Endodermal cell (in vitro differentiated cells): ENCODE measurements around the gene ZNF549. TPM values are rescaled to one million over a fixed set of nuclear protein-coding genes. Genes with fewer than 3 reads are reported as not detected.

Source experiments
- DNase-seq: peaks from one replicate; pipeline ENCODE4 v3.0.0-alpha.2; 2017
- H3K27ac ChIP-seq: 2 replicates; pipeline ENCODE4 v1.5.1; 2013; ENCODE audit warnings: mild to moderate bottlenecking, low read depth, low read length, moderate library complexity
- H3K27me3 ChIP-seq: 2 replicates; pipeline ENCODE4 v1.6.1; 2013; ENCODE audit warnings: mild to moderate bottlenecking, low read length, moderate library complexity; ENCODE audit not compliant: insufficient read depth, control insufficient read depth, poor library complexity, severe bottlenecking
- H3K36me3 ChIP-seq: 2 replicates; pipeline ENCODE4 v1.7.0; 2013; ENCODE audit warnings: mild to moderate bottlenecking, low read length, moderate library complexity; ENCODE audit not compliant: control insufficient read depth, insufficient read depth
- H3K4me1 ChIP-seq: one replicate; pipeline ENCODE4 v1.7.0; 2013; ENCODE audit warnings: low read length; ENCODE audit not compliant: control insufficient read depth, insufficient read depth
- H3K4me3 ChIP-seq: 2 replicates; pipeline ENCODE4 v1.5.1; 2013; ENCODE audit warnings: mild to moderate bottlenecking, low read length, moderate library complexity
- H3K9ac ChIP-seq: 2 replicates; pipeline ENCODE4 v1.6.1; 2013; ENCODE audit warnings: mild to moderate bottlenecking, low read length, moderate library complexity; ENCODE audit not compliant: poor library complexity, severe bottlenecking; ENCODE audit errors: extremely low read depth
- H3K9me3 ChIP-seq: 2 replicates; pipeline ENCODE4 v1.6.1; 2013; ENCODE audit warnings: mild to moderate bottlenecking, low read length, moderate library complexity; ENCODE audit not compliant: control insufficient read depth
- H3K27ac Mint-ChIP-seq: 2 replicates; pipeline ENCODE4 v1.8.0; 2020; ENCODE audit warnings: mixed read lengths
- H3K27me3 Mint-ChIP-seq: 2 replicates; pipeline ENCODE4 v1.8.0; 2021; ENCODE audit warnings: mild to moderate bottlenecking, mixed read lengths; ENCODE audit not compliant: insufficient read depth
- H3K36me3 Mint-ChIP-seq: 2 replicates; pipeline ENCODE4 v1.8.0; 2020; ENCODE audit warnings: low read depth, mixed read lengths
- H3K4me1 Mint-ChIP-seq: 2 replicates; pipeline ENCODE4 v1.8.0; 2020; ENCODE audit warnings: mixed read lengths
- H3K4me3 Mint-ChIP-seq: 2 replicates; pipeline ENCODE4 v1.8.0; 2020; ENCODE audit warnings: mild to moderate bottlenecking, moderate library complexity, mixed read lengths
- H3K9me3 Mint-ChIP-seq: 2 replicates; pipeline ENCODE4 v1.8.0; 2020; ENCODE audit warnings: mild to moderate bottlenecking, mixed read lengths
- CTCF ChIP-seq: fragments of 200-600 bp; sonication (generic); conservative IDR thresholded peaks from 2 replicates; pipeline ENCODE4 v1.5.0; 2021; ENCODE audit warnings: antibody characterized with exemption, mild to moderate bottlenecking
- WGBS, 2 experiments: methylation state at CpG; one replicate each; pipeline versions ENCODE4 v1.1.5 to v1.1.7; 2013; ENCODE audit warnings: missing lambda C conversion rate in 2 of 2, mixed read lengths in 1 of 2; ENCODE audit not compliant: insufficient coverage in 1 of 2, insufficient read length in 1 of 2; 5-methylcytosine and 5-hydroxymethylcytosine counted together
- total RNA-seq, 2 donors: library from RNA; stranded (reverse); fragmentation: NEBNext Ultra II Directional in 1 of 2; extraction: Animal tissue kit (Norgen Biotek cat#: 25700) in 1 of 2; gene quantifications; 2 replicates in 1 of 2; 3 replicates in 1 of 2; pipeline ENCODE4 v1.2.1, GENCODE V29; 2021

ZNF549 gene
- total RNA-seq, 2 donors from 2014 or later = 9.5 to 14.0 TPM

GRCh38 chr19:57583104-57583520 is 56.0 kb downstream of the ZNF549 start:
- WGBS, 2 experiments = 72 to 96% methylated on average over 6 to 21 of the region's 21 CpGs
- Mint-ChIP-seq H3K4me3 (peak overlapping the region; percentile 76), H3K27me3 (peaks cover 23% of the 10 kb centered on the region), H3K36me3 (peaks cover 43% of the 10 kb centered on the region), H3K9me3 (peaks cover 91% of the 10 kb centered on the region), H3K27ac (no peak overlapping the region), H3K4me1 (peaks cover 1% of the 10 kb centered on the region)
- no peak for DNase-seq
- TF ChIP-seq CTCF = no peak
- no peaks in the 10 kb centered on the region for H3K27me3 ChIP-seq
- peak overlapping the region; percentile 94 for H3K4me3 ChIP-seq
- no peak overlapping the region for H3K27ac ChIP-seq
- H3K9me3 ChIP-seq = peaks cover 57% of the 10 kb centered on the region
- H3K9ac ChIP-seq = no peak overlapping the region
- peaks cover 30% of the 10 kb centered on the region for H3K36me3 ChIP-seq
- H3K4me1 ChIP-seq = peaks cover 6% of the 10 kb centered on the region

DNA sequence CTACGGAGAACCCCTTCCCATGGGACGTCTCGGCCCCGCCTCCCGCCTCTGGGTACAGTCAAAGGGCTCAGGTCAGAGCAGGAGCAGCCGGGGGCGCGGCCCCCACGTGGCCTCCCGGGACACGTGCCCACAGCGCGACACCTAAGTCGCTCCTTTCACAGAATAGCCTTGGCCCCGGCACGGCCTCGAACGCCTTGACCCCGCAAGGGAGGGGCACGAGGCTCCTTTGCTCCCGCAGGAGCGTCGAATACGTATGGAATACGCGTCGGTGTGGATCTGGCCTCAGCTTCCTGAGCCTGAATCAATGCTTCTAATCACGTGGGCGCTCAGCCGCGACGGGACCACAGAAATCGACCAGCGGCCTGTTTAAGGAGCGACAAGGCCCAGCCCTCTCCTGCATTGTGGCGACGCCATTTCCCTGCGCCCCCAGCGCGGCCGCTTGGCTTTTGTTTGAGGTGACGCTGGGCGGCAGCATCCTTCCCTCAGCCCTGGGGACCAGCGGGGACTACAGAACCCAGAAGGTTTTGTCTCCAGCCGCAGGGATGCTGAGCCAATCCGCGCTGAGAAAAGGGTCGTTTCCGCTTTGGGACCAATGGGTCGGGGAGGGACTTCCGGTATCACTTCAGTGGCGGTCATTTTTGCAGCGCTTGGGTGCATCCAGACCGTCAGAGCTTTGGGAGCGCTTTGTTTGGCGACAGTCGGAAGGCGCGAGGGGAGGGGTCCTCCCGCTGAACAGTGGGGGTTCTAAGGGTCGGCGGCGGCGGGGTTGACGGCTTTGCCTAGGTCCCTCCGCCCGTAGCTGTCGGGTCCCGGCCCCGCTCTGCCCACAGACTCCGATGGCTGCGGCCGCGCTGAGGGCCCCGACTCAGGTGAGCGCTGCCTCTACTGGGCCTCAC is 56.6 kb downstream of the ZNF549 start, which contains the start of gene ZIK1:
Gene ZIK1 (plus strand): TSS at position 625 of the 896 bp plus-strand sequence. CDS start 212 bp downstream, at position 837.
- Histone ChIP-seq H3K9me3 (peaks cover 63% of the 10 kb centered on the region), H3K27ac (peak within 1 kb of the TSS; percentile 76), H3K9ac (peak within 1 kb of the TSS; percentile 50), H3K36me3 (peaks cover 36% of the 10 kb centered on the region), H3K4me1 (peaks cover 6% of the 10 kb centered on the region), H3K27me3 (no peaks in the 10 kb centered on the region), H3K4me3 (peak within 1 kb of the TSS; percentile 94)
- H3K9me3 Mint-ChIP-seq = peaks cover 93% of the 10 kb centered on the region
- DNase-seq = peak; percentile 98
- peak within 1 kb of the TSS; percentile 75 for H3K27ac Mint-ChIP-seq
- H3K27me3 Mint-ChIP-seq = peaks cover 23% of the 10 kb centered on the region
- WGBS, 2 experiments = 3 to 5% methylated on average over 35 to 76 of the region's 76 CpGs
- peaks cover 48% of the 10 kb centered on the region for H3K36me3 Mint-ChIP-seq
- peak within 1 kb of the TSS; percentile 76 for H3K4me3 Mint-ChIP-seq
- H3K4me1 Mint-ChIP-seq = peaks cover 1% of the 10 kb centered on the region
- peak; percentile 33 for TF ChIP-seq CTCF

GRCh38 chr19:57587529-57587928 is 60.4 kb downstream of the ZNF549 start:
- no peak overlapping the region for H3K4me3 Mint-ChIP-seq
- Histone ChIP-seq H3K9ac (no peak overlapping the region), H3K27me3 (no peaks in the 10 kb centered on the region), H3K4me1 (peaks cover 6% of the 10 kb centered on the region), H3K9me3 (peaks cover 86% of the 10 kb centered on the region), H3K4me3 (peak overlapping the region; percentile 61), H3K27ac (no peak overlapping the region), H3K36me3 (peaks cover 74% of the 10 kb centered on the region)
- DNase-seq = no peak
- 93 to 100% methylated on average over 1 of the region's 1 CpG for WGBS, 2 experiments
- peaks cover 1% of the 10 kb centered on the region for H3K4me1 Mint-ChIP-seq
- H3K9me3 Mint-ChIP-seq = peaks cover 96% of the 10 kb centered on the region
- no peak overlapping the region for H3K27ac Mint-ChIP-seq
- TF ChIP-seq CTCF = no peak
- H3K27me3 Mint-ChIP-seq = peaks cover 9% of the 10 kb centered on the region
- peaks cover 82% of the 10 kb centered on the region for H3K36me3 Mint-ChIP-seq
